Activated T-cell treated with anti-CD3 and anti-CD28 coated beads, Interleukin-2, amount 50 U/mL, for 1 hour (primary cell): ENCODE data around the gene NRBP1.

Source experiments
- DNase-seq: peaks from one replicate; pipeline ENCODE4 v3.0.0-alpha.2; 2020

NRBP1 gene

GRCh38 chr2:27428213-27428977, at the start of gene NRBP1:
Gene NRBP1 (plus strand): TSS chr2:27428631. CDS start chr2:27433274, 4,643 bp downstream.
- DNase-seq, result peak; percentile 94

DNA sequence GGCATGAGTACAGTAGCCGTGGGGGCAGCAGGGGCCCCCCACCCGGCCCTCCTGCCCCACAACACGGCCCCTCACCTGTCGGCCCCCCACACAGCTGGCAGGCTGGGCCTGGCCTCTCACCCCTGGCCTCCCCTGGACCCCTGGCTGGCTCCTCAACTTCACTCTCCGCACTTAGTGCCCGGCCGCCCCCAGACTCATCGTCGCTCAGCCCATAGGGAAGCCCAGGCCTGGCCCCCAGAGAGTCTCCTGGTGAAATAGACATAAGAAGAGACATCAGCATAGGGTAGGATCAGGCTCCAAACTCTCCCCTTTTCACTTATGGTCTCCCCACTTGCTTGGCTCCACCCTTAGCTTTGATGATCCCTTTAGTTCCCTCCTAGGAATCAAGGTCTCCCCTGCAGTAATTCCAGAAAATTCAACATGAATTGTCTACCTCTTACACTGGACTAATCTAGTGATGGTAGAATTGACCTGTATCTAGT, 49.6 kb upstream of the NRBP1 start:
- DNase-seq, result no peak

- DNase-seq, result no peak
Measured at GRCh38 chr2:27379383-27379835, 49.0 kb upstream of the NRBP1 start.

DNA sequence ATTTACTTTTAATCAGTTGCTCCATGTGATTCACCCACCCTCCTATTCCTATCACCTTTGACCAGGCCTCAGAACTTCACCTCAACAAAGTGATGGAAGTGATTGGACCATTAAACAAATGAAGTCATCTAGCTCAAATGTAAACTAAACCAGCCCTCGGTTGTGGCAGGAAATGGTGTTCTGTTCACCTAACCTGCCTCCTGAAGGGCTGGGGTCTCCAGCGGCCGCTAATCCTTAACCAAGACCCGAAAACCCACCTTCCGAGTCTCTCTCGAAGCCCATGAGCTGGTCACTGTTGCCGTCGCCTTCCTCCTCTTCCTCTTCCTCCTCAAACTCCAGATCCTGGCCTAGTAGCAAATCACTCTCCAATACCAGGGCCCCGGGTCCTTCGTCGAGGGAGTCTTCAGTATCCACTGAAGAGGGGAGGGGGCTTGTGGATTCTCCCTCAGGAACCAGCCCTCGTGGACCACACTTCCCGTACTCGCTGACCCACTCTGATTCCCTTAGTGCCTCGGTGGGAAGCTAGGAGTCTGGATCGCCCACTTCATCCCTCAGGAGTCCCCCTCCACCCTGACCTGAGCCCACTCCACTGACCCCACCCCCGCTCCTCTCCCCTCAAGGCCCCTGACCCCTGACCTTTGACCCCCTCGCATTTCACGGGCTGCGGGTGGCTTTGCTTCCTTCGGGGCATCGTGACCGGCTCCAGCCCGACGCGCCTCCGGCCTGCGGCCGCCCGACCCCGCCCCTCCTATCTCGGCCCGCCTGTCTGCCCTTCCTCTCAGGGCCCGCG, 48.4 kb upstream of the NRBP1 start:
- DNase-seq, result peak; percentile 31

- DNase-seq, result peak; percentile 86
Measured at GRCh38 chr2:27380626-27381545, 47.5 kb upstream of the NRBP1 start, which contains the start of gene ZNF513. Gene ZNF513 (minus strand): TSS chr2:27380734. CDS start chr2:27380526, 208 bp downstream.

DNA sequence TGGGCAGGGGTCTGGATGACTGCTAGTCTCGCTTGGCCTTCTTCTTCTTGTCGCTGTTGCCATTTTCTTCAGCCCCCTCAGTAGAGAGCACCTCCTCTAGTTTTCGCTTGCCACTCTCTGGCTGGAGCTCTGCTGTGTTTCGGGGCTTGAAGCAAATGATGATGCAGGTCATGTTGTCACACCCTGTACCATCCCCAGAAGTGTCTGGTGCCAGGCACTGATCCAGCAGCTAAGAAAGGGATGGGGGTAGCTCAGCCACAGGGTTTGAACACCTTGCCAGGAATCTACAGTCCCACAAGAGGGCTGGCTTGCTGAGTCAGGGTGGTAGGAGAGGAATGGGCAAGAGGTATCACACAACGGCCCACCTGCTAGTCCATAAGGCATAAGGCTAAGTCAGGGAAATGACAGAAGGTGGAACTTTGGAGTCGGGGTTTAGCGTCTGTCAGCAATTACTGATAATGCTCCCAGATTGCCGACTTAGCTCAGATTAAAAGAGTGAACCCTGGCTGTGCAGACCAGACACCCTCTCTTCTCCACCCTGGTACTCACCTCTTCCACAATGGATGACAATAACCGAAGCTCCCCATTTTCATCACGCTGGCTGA, 46.8 kb upstream of the NRBP1 start:
- DNase-seq, result no peak

DNA sequence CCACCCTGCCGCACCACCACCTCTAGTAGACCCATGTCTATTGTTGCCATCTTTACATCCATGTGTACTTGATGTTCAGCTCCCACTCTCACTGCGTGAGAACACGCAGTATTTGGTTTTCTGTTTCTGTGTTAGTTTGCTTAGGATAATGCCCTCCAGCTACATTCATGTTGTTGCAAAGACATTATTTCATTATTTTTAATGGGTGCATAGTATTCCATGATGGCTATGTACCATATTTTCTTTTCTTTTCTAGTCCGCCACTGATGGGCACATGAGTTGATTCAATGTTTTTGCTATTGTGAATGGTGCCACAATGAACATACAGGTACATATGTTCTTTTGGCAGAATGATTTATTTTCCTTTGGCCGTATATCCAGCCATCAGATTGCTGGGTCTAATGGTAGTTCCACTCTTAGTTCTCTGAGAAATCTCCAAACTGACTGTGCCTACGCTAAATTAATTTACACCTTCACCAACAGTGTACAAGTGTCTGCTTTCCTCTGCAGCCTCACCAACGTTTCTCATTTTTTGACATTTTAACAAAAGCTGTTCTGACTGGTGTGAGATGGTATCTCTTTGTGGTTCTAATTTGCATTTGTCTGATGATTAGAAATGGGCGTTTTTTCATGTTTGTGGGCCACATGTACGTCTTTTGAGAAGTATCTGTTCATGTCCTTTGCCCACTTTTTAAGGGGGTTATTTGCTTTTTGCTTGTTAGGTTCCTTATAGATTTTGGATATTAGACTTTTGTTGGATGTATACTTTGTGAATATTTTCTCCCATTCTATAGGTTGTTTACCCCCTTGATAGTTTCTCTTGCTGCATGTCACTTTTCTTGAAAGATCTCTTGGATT, 37.4 kb upstream of the NRBP1 start:
- no peak for DNase-seq

DNA sequence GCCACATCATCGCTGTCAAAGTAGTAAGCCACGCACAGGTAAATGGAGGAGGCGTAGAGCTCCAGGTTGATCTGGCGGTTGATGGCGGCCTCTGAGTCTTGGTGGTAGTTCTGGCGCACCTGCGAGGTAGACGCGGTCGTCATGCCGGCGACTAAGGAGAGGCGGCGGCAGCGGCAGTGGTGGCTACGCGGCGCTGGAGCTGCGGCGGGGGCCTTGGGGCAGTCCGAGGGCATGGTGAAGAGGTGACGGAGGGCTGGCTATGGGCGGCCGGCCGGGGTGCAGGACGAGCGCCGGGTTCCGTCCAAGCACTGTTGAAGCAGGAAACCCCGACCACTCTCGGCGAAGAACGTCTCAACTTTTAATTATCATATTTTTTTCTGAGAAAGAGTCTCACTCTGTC, 35.2 kb upstream of the NRBP1 start:
- DNase-seq, result no peak

DNA sequence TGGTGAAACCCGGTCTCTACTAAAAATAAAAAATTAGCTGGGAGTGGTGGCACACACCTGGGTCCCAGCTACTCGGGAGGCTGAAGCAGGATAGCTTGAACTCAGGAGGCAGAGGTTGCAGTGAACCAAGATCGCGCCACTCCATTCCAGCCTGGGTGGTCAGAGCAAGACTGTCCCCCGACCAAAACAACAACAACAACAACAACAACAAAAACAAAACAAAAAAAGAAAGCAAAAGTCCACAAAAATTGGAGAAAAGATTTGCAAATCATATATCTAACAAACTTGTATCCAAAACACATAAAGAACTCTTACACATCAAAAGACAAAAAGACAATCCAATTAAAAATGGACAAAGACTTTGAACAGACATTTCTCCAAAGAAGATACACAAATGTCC, 29.5 kb upstream of the NRBP1 start:
- no peak for DNase-seq

- DNase-seq, result no peak
Measured at GRCh38 chr2:27400348-27401135, 27.9 kb upstream of the NRBP1 start.

GRCh38 chr2:27407798-27408491, 20.5 kb upstream of the NRBP1 start:
- no peak for DNase-seq

GRCh38 chr2:27408601-27409320, 19.7 kb upstream of the NRBP1 start:
- no peak for DNase-seq

DNA sequence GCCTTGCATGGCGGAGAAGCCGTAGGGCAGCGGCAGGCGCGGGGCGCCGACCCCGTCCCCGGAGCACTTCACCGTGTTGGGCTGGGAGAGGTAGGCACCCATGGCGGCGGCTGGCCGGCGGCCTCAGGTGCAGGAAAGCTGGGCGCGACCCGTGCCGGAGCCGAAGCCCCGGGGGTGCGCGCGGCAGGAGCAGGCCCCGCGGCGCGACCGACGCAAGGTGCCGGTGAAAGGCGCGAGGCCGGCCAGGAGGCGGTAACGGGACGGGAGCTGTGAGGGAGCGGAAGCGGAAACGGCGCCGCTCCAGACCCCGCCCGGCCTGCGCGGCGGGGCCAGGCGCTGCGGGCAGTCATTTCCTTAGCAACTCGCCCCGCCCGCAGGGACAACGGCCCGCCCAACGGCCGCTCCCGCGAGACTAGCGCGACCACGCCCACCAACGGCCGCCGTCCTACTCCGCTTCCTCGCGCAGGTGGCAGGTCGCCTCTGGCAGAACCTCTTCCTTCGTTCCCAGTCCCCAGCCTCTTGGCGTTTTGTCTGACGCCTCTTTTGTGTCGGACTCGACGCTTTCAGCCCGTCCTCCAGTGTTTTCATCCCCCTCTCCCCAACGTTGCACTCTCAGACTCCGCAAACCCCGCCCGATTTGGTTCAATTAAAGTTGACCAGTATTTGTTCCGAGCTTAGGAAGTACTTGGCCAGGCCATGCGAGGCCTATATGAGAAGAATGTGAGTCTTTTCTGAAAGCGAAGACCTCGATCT, 18.9 kb upstream of the NRBP1 start, which contains the start of gene PPM1G:
PPM1G (minus strand) TSS at position 271 of the 753 bp plus-strand sequence; CDS start at position 102, 169 bp downstream.
- peak; percentile 98 for DNase-seq

- no peak for DNase-seq
Measured at GRCh38 chr2:27412419-27413152, 15.8 kb upstream of the NRBP1 start.

GRCh38 chr2:27416151-27416550, 12.3 kb upstream of the NRBP1 start:
- DNase-seq, result no peak

GRCh38 chr2:27420996-27421395, 7.4 kb upstream of the NRBP1 start:
- no peak for DNase-seq

DNA sequence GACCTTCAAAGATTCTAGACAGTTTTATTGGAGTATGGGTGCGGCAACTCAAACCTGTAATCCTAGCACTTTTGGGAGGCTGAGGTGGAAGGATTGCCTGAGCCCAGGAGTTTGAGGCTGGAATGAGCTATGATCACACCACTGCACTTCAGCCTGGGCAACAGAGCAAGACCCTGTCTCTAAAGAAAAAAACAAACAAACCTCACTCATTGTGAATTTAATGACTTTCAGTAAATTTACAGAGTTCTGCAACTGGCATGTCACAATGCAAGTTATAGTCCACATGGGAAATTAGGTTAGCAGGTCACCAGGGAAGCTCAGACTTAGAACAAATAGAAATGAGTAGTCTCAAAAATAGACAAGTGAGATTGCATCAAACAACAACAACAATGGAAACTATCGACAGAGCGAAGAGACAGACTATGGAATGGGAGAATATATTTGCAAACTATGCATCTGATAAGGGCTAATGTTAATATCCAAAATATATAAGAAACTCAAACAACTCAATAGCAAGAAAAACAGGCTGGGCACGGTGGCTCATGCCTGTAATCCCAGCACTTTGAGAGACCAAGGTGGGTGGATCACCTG, 6.7 kb upstream of the NRBP1 start:
- no peak for DNase-seq
